IMR-90 (cell line): ENCODE results near the gene THY1.

ENCODE experiments used
- CHD1 ChIP-seq: IDR thresholded peaks from 2 replicates; pipeline ENCODE4 v1.6.1; 2012; ENCODE audit warnings: low read depth, low read length, improper control_type of control experiment
- CTCF ChIP-seq: conservative IDR thresholded peaks from 2 replicates; pipeline ENCODE4 v1.5.1; 2012; ENCODE audit warnings: mild to moderate bottlenecking, low read depth, low read length, improper control_type of control experiment
- MAZ ChIP-seq: IDR thresholded peaks from 2 replicates; pipeline ENCODE4 v1.6.1; 2012; ENCODE audit warnings: low read depth, mild to moderate bottlenecking, low read length, improper control_type of control experiment, moderate library complexity, borderline replicate concordance
- NFE2L2 ChIP-seq: fragments of 150-350 bp; IDR thresholded peaks from 2 replicates; pipeline ENCODE4 v1.6.1; 2016; ENCODE audit warnings: low read depth, mild to moderate bottlenecking, low read length
- POLR2A ChIP-seq: IDR thresholded peaks from 2 replicates; pipeline ENCODE4 v1.6.1; 2012; ENCODE audit warnings: mild to moderate bottlenecking, low read depth, low read length
- RAD21 ChIP-seq: IDR thresholded peaks from 2 replicates; pipeline ENCODE4 v1.6.1; 2012; ENCODE audit warnings: low read length, improper control_type of control experiment
- SMC3 ChIP-seq: fragments of 150-350 bp; IDR thresholded peaks from 2 replicates; pipeline ENCODE4 v1.6.1; 2016; ENCODE audit warnings: low read depth, mild to moderate bottlenecking, antibody characterized with exemption, low read length, moderate library complexity

DNA sequence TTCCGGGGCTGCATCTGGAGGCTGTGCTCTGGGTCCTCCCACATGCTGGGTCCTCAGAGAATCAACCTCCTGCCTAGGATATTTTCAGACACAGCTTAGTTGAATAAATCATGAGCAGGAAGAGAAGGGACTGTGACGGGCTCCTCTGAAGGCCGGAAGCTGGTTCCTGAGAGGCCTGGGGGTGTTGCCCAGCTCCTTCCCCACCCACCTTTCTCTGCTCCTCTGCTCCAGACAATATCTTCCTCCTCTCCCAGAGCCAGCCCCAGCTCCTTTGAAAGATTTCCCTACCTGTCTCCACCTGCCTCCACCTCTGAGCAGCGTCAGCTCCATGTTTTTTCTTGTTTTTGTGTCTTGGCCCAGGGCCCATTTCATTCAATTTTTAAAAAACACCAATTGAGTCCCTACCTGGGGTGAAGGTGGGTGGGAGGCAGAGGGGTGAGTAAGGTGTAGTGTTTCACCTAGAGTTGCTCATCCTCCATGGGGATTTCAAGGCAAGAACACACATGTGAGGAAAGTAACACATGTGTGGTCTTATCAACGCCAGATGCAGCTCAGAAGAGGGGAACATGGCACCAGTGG, 24.8 kb upstream of the THY1 start:
- TF ChIP-seq CTCF (no peak), MAZ (no peak), RAD21 (no peak), SMC3 (no peak), CHD1 (no peak), POLR2A (no peak), NFE2L2 (no peak)
